Lower lobe of right lung (tissue), 2 donors: ENCODE measurements around the gene SLC24A1. TPM values are rescaled to one million over a fixed set of nuclear protein-coding genes. Genes with fewer than 3 reads are reported as not detected.

Source experiments
- ATAC-seq, 2 donors: fragments of 200-7000 bp; cut with Tn5 transposase; one replicate each; pipeline ENCODE4 v1.9.1; 2020 to 2022; ENCODE audit warnings: mild to moderate bottlenecking in 2 of 2, moderate library complexity in 2 of 2
- DNase-seq: peaks from one replicate; pipeline ENCODE4 v3.0.0-alpha.2; 2020
- H3K27ac ChIP-seq: fragments of 200-600 bp; one replicate; pipeline ENCODE4 v1.8.0; 2022
- H3K27me3 ChIP-seq: fragments of 200-600 bp; one replicate; pipeline ENCODE4 v1.8.0; 2022; ENCODE audit warnings: low read depth
- H3K36me3 ChIP-seq: fragments of 200-600 bp; one replicate; pipeline ENCODE4 v1.8.0; 2022; ENCODE audit warnings: mild to moderate bottlenecking
- H3K4me1 ChIP-seq: fragments of 200-600 bp; one replicate; pipeline ENCODE4 v1.8.0; 2022
- H3K4me3 ChIP-seq: fragments of 200-600 bp; one replicate; pipeline ENCODE4 v1.8.0; 2022; ENCODE audit warnings: mild to moderate bottlenecking
- H3K9me3 ChIP-seq: fragments of 200-600 bp; one replicate; pipeline ENCODE4 v1.8.0; 2022
- CTCF ChIP-seq: fragments of 200-600 bp; IDR thresholded peaks from one replicate; pipeline ENCODE4 v1.8.0; 2022; ENCODE audit warnings: antibody characterized with exemption, mild to moderate bottlenecking
- intact Hi-C: fragments of 100-400 bp; cut with DNase I; formaldehyde crosslinking; loops from one replicate; pipeline ENCODE4 v1.11.0; 2022
- total RNA-seq: library from RNA; stranded (reverse); fragmentation: NEBNext Ultra II Directional; extraction: Animal tissue kit (Norgen Biotek cat#: 25700); gene quantifications from one replicate; pipeline ENCODE4 v1.2.1, GENCODE V29; 2021
- donor health status: DM: no; HTN: yes; CAD: no; lungs with severe emphysema.

The SLC24A1 gene
- total RNA-seq, 1 donor from 2014 or later: 11.4 TPM

GRCh38 chr15:65644282-65644681 is 22.5 kb downstream of the SLC24A1 start:
- H3K9me3 ChIP-seq: no peaks in the 10 kb centered on the region
- no peak overlapping the region for H3K27ac ChIP-seq
- no peak for ATAC-seq
- H3K36me3 ChIP-seq: no peaks in the 10 kb centered on the region
- H3K4me1 ChIP-seq: peaks cover 4% of the 10 kb centered on the region
- no peak for DNase-seq
- intact Hi-C loops: no loop called here
- H3K27me3 ChIP-seq: no peaks in the 10 kb centered on the region
- no peak for TF ChIP-seq CTCF
- no peak overlapping the region for H3K4me3 ChIP-seq

- ATAC-seq (no peak), DNase-seq (no peak)
- intact Hi-C loops: no loop called here
- no peaks in the 10 kb centered on the region for H3K9me3 ChIP-seq
- H3K27me3 ChIP-seq: no peaks in the 10 kb centered on the region
- H3K36me3 ChIP-seq: no peaks in the 10 kb centered on the region
- H3K4me1 ChIP-seq: peaks cover 4% of the 10 kb centered on the region
- H3K27ac ChIP-seq: no peak overlapping the region
- TF ChIP-seq CTCF: no peak
- H3K4me3 ChIP-seq: no peak overlapping the region
Measured at GRCh38 chr15:65645392-65645791, 23.7 kb downstream of the SLC24A1 start.

- no peak for TF ChIP-seq CTCF
- Histone ChIP-seq H3K36me3 (peaks cover 4% of the 10 kb centered on the region), H3K4me3 (no peak overlapping the region), H3K27me3 (no peaks in the 10 kb centered on the region), H3K9me3 (no peaks in the 10 kb centered on the region), H3K4me1 (peaks cover 3% of the 10 kb centered on the region), H3K27ac (no peak overlapping the region)
- intact Hi-C loops: no loop called here
- DNase-seq (no peak), ATAC-seq (no peak)
Measured at GRCh38 chr15:65646486-65646885, 24.7 kb downstream of the SLC24A1 start.

GRCh38 chr15:65650312-65651041 is 28.7 kb downstream of the SLC24A1 start:
- no peak overlapping the region for H3K27ac ChIP-seq
- no peaks in the 10 kb centered on the region for H3K4me1 ChIP-seq
- no peaks in the 10 kb centered on the region for H3K9me3 ChIP-seq
- H3K36me3 ChIP-seq: peaks cover 37% of the 10 kb centered on the region
- no peak for ATAC-seq
- H3K4me3 ChIP-seq: no peak overlapping the region
- no peak for TF ChIP-seq CTCF
- H3K27me3 ChIP-seq: no peaks in the 10 kb centered on the region
- no peak for DNase-seq
- intact Hi-C loops: no loop called here

- H3K4me3 ChIP-seq: no peak overlapping the region
- DNase-seq: no peak
- ATAC-seq: no peak
- no peak overlapping the region for H3K27ac ChIP-seq
- H3K4me1 ChIP-seq: no peaks in the 10 kb centered on the region
- no peaks in the 10 kb centered on the region for H3K27me3 ChIP-seq
- intact Hi-C loops: no loop called here
- no peaks in the 10 kb centered on the region for H3K9me3 ChIP-seq
- no peak for TF ChIP-seq CTCF
- H3K36me3 ChIP-seq: peaks cover 42% of the 10 kb centered on the region
Measured at GRCh38 chr15:65651042-65651322, 29.2 kb downstream of the SLC24A1 start.
